H1 (cell line): ENCODE measurements around the gene NSUN2. TPM values are rescaled to one million over a fixed set of nuclear protein-coding genes. Genes with fewer than 3 reads are reported as not detected.
A peak's percentile ranks its signal among the peaks of the same experiment; 100 is the strongest.

Experiments used
- CTCF ChIA-PET: fragments of 300-600 bp; sonication (Branson Sonifier 250); formaldehyde crosslinking; loops from one replicate; lab custom pipeline; 2021; ENCODE audit not compliant: partially characterized antibody; lab: Charles Lee
- POLR2A ChIA-PET: fragments of 300-600 bp; sonication (Branson Sonifier 250); formaldehyde crosslinking; loops from one replicate; lab custom pipeline; 2021; ENCODE audit warnings: inconsistent platforms; ENCODE audit not compliant: partially characterized antibody; lab: Charles Lee
- DNase-seq, 2 experiments: peaks; one replicate each; pipeline versions ENCODE4 v3.0.0 to v3.0.0-alpha.2; 2010 to 2022; ENCODE audit warnings: low spot score in 2 of 2, low read depth in 1 of 2, mixed read lengths in 1 of 2
- FAIRE-seq: peaks from 2 replicates; lab custom pipeline; 2011; peaks lifted over from hg19 to GRCh38; lab: Jason Lieb, UNC
- H2AFZ ChIP-seq: 2 replicates; pipeline ENCODE4 v1.8.1; 2012; ENCODE audit warnings: low read length, inconsistent platforms
- H2AK5ac ChIP-seq: 2 replicates; pipeline ENCODE4 v1.6.1; 2013; ENCODE audit warnings: low read depth, low read length
- H2BK120ac ChIP-seq: replicated peaks from 2 replicates; pipeline ENCODE3; 2013; ENCODE audit warnings: low read depth, low read length, inconsistent platforms
- H2BK12ac ChIP-seq: 2 replicates; pipeline ENCODE4 v1.6.1; 2013; ENCODE audit warnings: low read depth, low read length
- H2BK15ac ChIP-seq: 2 replicates; pipeline ENCODE4 v1.6.1; 2013; ENCODE audit warnings: low read length
- H2BK20ac ChIP-seq: 2 replicates; pipeline ENCODE4 v1.6.1; 2013; ENCODE audit warnings: low read length
- H2BK5ac ChIP-seq: 2 replicates; pipeline ENCODE4 v1.6.1; 2013; ENCODE audit warnings: low read depth, low read length
- H3K14ac ChIP-seq: 2 replicates; pipeline ENCODE4 v1.6.1; 2013; ENCODE audit warnings: inconsistent platforms; ENCODE audit not compliant: insufficient read length
- H3K18ac ChIP-seq: 2 replicates; pipeline ENCODE4 v1.6.1; 2013; ENCODE audit warnings: low read length; ENCODE audit errors: extremely low read depth
- H3K23ac ChIP-seq: 2 replicates; pipeline ENCODE4 v1.6.1; 2013; ENCODE audit warnings: inconsistent platforms; ENCODE audit not compliant: insufficient read length
- H3K23me2 ChIP-seq: 2 replicates; pipeline ENCODE4 v1.6.1; 2013; ENCODE audit warnings: low read depth, low read length
- H3K27ac ChIP-seq: 2 replicates; pipeline ENCODE4 v1.6.1; 2011; ENCODE audit warnings: low read depth, low read length, inconsistent platforms
- H3K27me3 ChIP-seq, 4 experiments: replicated peaks in 1 of 4; 1 replicate in 1 of 4; 2 replicates in 3 of 4; pipeline versions ENCODE4 v1.6.1 to v1.8.1; 2011 to 2013; ENCODE audit warnings: low read length in 3 of 4, mild to moderate bottlenecking in 3 of 4, inconsistent platforms in 2 of 4, mixed read lengths in 2 of 4, moderate library complexity in 1 of 4; ENCODE audit not compliant: control insufficient read depth in 3 of 4, insufficient read depth in 3 of 4; ENCODE audit errors: extremely low read depth in 1 of 4
- H3K36me3 ChIP-seq, 4 experiments: 2 replicates each; pipeline versions ENCODE4 v1.6.1 to v1.8.1; 2011 to 2013; ENCODE audit warnings: mild to moderate bottlenecking in 4 of 4, low read length in 3 of 4, moderate library complexity in 2 of 4, control low read depth in 1 of 4, inconsistent platforms in 1 of 4; ENCODE audit not compliant: insufficient read depth in 4 of 4, control insufficient read depth in 2 of 4
- H3K4ac ChIP-seq: replicated peaks from 2 replicates; pipeline ENCODE3; 2013; ENCODE audit warnings: low read length, low read depth, mixed read lengths, inconsistent platforms; ENCODE audit not compliant: insufficient read length
- H3K4me1 ChIP-seq, 4 experiments: replicated peaks in 1 of 4; 1 replicate in 1 of 4; 2 replicates in 3 of 4; pipeline versions ENCODE4 v1.6.1 to v1.8.1; 2011 to 2013; ENCODE audit warnings: low read length in 3 of 4, inconsistent platforms in 2 of 4, mixed read lengths in 1 of 4; ENCODE audit not compliant: insufficient read depth in 4 of 4, control insufficient read depth in 3 of 4
- H3K4me2 ChIP-seq, 2 experiments: 2 replicates each; pipeline versions ENCODE4 v1.6.1 to v1.8.1; 2011 to 2013; ENCODE audit warnings: low read depth in 2 of 2, low read length in 2 of 2, control low read depth in 1 of 2, inconsistent platforms in 1 of 2, mild to moderate bottlenecking in 1 of 2; ENCODE audit not compliant: insufficient read depth in 1 of 2
- H3K4me3 ChIP-seq, 4 experiments: fragments of 200-600, 300-600 bp in 1 of 4; sonication (generic), shearing (Covaris generic), sonication (Bioruptor Twin) in 1 of 4; 2 replicates each; pipeline versions ENCODE4 v1.5.1 to v1.8.1; 2011 to 2016; ENCODE audit warnings: low read length in 4 of 4, low read depth in 3 of 4, control low read depth in 2 of 4, inconsistent platforms in 2 of 4, mild to moderate bottlenecking in 2 of 4, mixed read lengths in 1 of 4, moderate library complexity in 1 of 4; ENCODE audit not compliant: insufficient read depth in 2 of 4; ENCODE audit errors: extremely low read depth in 1 of 4
- H3K56ac ChIP-seq: replicated peaks from 2 replicates; pipeline ENCODE3; 2013; ENCODE audit warnings: low read depth, mild to moderate bottlenecking, mixed read lengths, low read length, inconsistent platforms; ENCODE audit not compliant: insufficient read length
- H3K79me1 ChIP-seq: 2 replicates; pipeline ENCODE4 v1.6.1; 2013; ENCODE audit warnings: low read depth, low read length, control low read depth
- H3K79me2 ChIP-seq, 2 experiments: 2 replicates each; pipeline versions ENCODE4 v1.6.1 to v1.8.1; 2012 to 2013; ENCODE audit warnings: low read length in 2 of 2, mild to moderate bottlenecking in 2 of 2, inconsistent platforms in 1 of 2; ENCODE audit not compliant: insufficient read depth in 2 of 2, control insufficient read depth in 1 of 2
- H3K9ac ChIP-seq, 4 experiments: replicated peaks in 1 of 4; 1 replicate in 1 of 4; 2 replicates in 3 of 4; pipeline versions ENCODE4 v1.6.1 to v1.8.1; 2011 to 2013; ENCODE audit warnings: low read depth in 3 of 4, low read length in 3 of 4, control low read depth in 2 of 4, mild to moderate bottlenecking in 2 of 4, moderate library complexity in 2 of 4, inconsistent platforms in 1 of 4; ENCODE audit errors: extremely low read depth in 1 of 4
- H3K9me3 ChIP-seq, 2 experiments: 2 replicates each; pipeline versions ENCODE4 v1.6.1 to v1.8.1; 2012 to 2013; ENCODE audit warnings: mild to moderate bottlenecking in 2 of 2, moderate library complexity in 2 of 2, control low read depth in 1 of 2, inconsistent platforms in 1 of 2, low read depth in 1 of 2, low read length in 1 of 2, mixed read lengths in 1 of 2; ENCODE audit not compliant: insufficient read depth in 2 of 2
- H4K20me1 ChIP-seq, 2 experiments: replicated peaks in 1 of 2; 2 replicates each; pipeline versions ENCODE3 to v1.8.1; 2011 to 2013; ENCODE audit warnings: inconsistent platforms in 2 of 2, low read length in 2 of 2, mild to moderate bottlenecking in 1 of 2; ENCODE audit not compliant: insufficient read depth in 2 of 2, control insufficient read depth in 1 of 2
- H4K5ac ChIP-seq: 2 replicates; pipeline ENCODE4 v1.6.1; 2013; ENCODE audit warnings: low read length, low read depth, mixed read lengths, inconsistent platforms; ENCODE audit not compliant: insufficient read length
- H4K8ac ChIP-seq: 2 replicates; pipeline ENCODE4 v1.8.0; 2013; ENCODE audit warnings: mild to moderate bottlenecking, moderate library complexity, low read length, inconsistent platforms; ENCODE audit not compliant: insufficient read depth; ENCODE audit errors: extremely low read depth
- H4K91ac ChIP-seq: replicated peaks from 2 replicates; pipeline ENCODE3; 2013; ENCODE audit warnings: low read length, mixed read lengths, inconsistent platforms; ENCODE audit not compliant: insufficient read length
- ASH2L ChIP-seq: fragments of 200-600, 300-600 bp; sonication (generic); IDR thresholded peaks from one replicate; pipeline ENCODE4 v1.7.1; 2017; ENCODE audit warnings: low read length
- CBX8 ChIP-seq: fragments of 300-800, 300-1000 bp; sonication (generic); IDR thresholded peaks from 2 replicates; pipeline ENCODE4 v1.7.1; 2016; ENCODE audit warnings: low read depth, low read length, borderline replicate concordance
- KDM4A ChIP-seq: IDR thresholded peaks from one replicate; pipeline ENCODE4 v1.7.1; 2012; ENCODE audit warnings: low read depth, mild to moderate bottlenecking, moderate library complexity, low read length, inconsistent platforms; ENCODE audit not compliant: severe bottlenecking
- POLR2A ChIP-seq, 2 experiments: IDR thresholded peaks; 1 replicate in 1 of 2; 2 replicates in 1 of 2; pipeline ENCODE4 v1.6.1; 2011; ENCODE audit warnings: low read depth in 2 of 2, low read length in 2 of 2, mild to moderate bottlenecking in 2 of 2; ENCODE audit errors: control extremely low read depth in 1 of 2
- TAF7 ChIP-seq: optimal IDR thresholded peaks from 2 replicates; pipeline ENCODE3; 2011; ENCODE audit warnings: low read depth, mild to moderate bottlenecking, inconsistent platforms, low read length, moderate library complexity, borderline replicate concordance
- TBP ChIP-seq: IDR thresholded peaks from 2 replicates; pipeline ENCODE4 v1.6.1; 2011; ENCODE audit warnings: low read depth, low read length, improper control_type of control experiment
- WGBS, 2 experiments: shearing (Covaris generic) in 1 of 2; methylation state at CpG; one replicate each; pipeline versions ENCODE4 v1.1.6 to v1.1.7; 2013 to 2015; ENCODE audit warnings: low lambda C conversion rate in 2 of 2, mixed read lengths in 2 of 2, inconsistent platforms in 1 of 2, low coverage in 1 of 2, missing lambda C conversion rate in 1 of 2; ENCODE audit not compliant: insufficient replicate concordance in 2 of 2, insufficient coverage in 1 of 2, insufficient read length in 1 of 2; ENCODE audit errors: extremely low coverage in 1 of 2, missing lambda C conversion rate in 1 of 2; 5-methylcytosine and 5-hydroxymethylcytosine counted together
- polyA plus RNA-seq, 7 experiments: library from polyadenylated mRNA; depleted of rRNA in 3 of 7; stranded (reverse) in 5 of 7; unstranded in 2 of 7; fragments of >200 nt in 5 of 7; fragments of 200-250 nt in 2 of 7; gene quantifications; 1 replicate in 5 of 7; 2 replicates in 1 of 7; 4 replicates in 1 of 7; pipeline versions ENCODE4 v1.2.1 to v1.2.3, GENCODE V29; 2011 to 2013; ENCODE audit warnings: missing spikeins in 2 of 7, mixed read lengths in 2 of 7
- total RNA-seq: library from RNA; stranded (reverse); fragmentation: NEBNext Ultra II Directional; extraction: Animal tissue kit (Norgen Biotek cat#: 25700); gene quantifications from 2 replicates; pipeline ENCODE4 v1.2.1, GENCODE V29; 2021
- TF ChIP-seq, protein P1 (sequence below), 3 experiments: IDR thresholded peaks; 1 replicate in 2 of 3; 2 replicates in 1 of 3; pipeline versions ENCODE4 v1.5.1 to v1.6.1; 2011; ENCODE audit warnings: low read length in 3 of 3, mild to moderate bottlenecking in 3 of 3, inconsistent platforms in 2 of 3, low read depth in 1 of 3, moderate library complexity in 1 of 3; ENCODE audit not compliant: insufficient read depth in 1 of 3; ENCODE audit errors: control extremely low read depth in 1 of 3
- TF ChIP-seq, protein P2 (sequence below): IDR thresholded peaks from 2 replicates; pipeline ENCODE4 v1.6.1; 2012; ENCODE audit warnings: inconsistent platforms
- TF ChIP-seq, protein P3 (sequence below): IDR thresholded peaks from 2 replicates; pipeline ENCODE4 v1.6.1; 2011; ENCODE audit warnings: low read depth, mild to moderate bottlenecking, low read length; ENCODE audit not compliant: insufficient read depth

Gene NSUN2
- total and polyA plus RNA-seq, 2 of the 8 experiments (the other 6 are each of a cell fraction or from before 2014, with no cell fraction given), result 47.3 to 94.7 TPM

DNA sequence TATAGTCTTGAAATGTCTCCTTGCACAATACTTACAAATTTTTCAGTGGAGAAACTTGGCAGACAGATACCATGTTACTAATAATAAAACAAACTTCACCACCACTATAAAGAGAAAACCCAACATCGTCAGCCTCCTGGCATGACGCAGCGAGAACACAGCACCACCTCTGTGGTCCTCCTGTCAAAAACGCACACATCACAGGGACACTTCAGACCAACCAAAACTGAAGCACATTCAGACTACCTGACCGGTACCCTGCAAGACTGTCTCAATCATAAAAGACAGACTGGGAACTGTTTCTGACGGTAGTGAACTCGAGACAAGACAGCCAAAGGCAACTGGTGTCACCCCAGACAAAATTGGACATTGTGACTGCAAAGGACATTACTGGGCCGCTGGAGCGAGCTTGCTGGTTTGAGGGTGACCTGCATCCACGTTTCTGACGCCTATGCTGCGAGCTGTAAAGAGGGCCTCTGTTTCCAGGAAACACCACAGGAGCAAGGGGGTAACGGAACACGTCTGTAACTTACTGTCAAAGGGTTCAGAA is 34.4 kb downstream of the NSUN2 start:
- Histone ChIP-seq H3K4ac (no peak overlapping the region), H3K27ac (no peak overlapping the region), H3K4me3 (no peak overlapping the region), H3K27me3 (no peaks in the 10 kb centered on the region), H3K36me3 (peaks cover 27 to 61% (median 45%) of the 10 kb centered on the region in 4 experiments), H3K9me3 (no peaks in the 10 kb centered on the region), H3K18ac (no peak overlapping the region), H3K23me2 (no peaks in the 10 kb centered on the region), H3K14ac (no peak overlapping the region), H2BK12ac (no peak overlapping the region), H3K4me2 (no peak overlapping the region), H3K56ac (no peak overlapping the region), H4K20me1 (peaks cover 6 to 7% of the 10 kb centered on the region in 2 experiments), H4K8ac (no peak overlapping the region), H3K79me1 (no peaks in the 10 kb centered on the region), H3K79me2 (no peaks in the 10 kb centered on the region), H2BK120ac (no peak overlapping the region), H2BK20ac (no peak overlapping the region), H4K5ac (no peak overlapping the region), H2AK5ac (no peak overlapping the region), H2AFZ (no peak overlapping the region), H3K23ac (no peak overlapping the region), H3K4me1 (no peaks in the 10 kb centered on the region), H3K9ac (no peak overlapping the region), H4K91ac (no peak overlapping the region), H2BK5ac (no peak overlapping the region), H2BK15ac (no peak overlapping the region)
- CTCF ChIA-PET, result interaction anchor here (0.7 kb wide), 1 partner anchor 141 kb away, joined by 3 read pairs; no protein-coding TSS in a partner anchor
- POLR2A ChIA-PET, result interaction anchor here (0.7 to 2.3 kb wide), 5 partner anchors 10 to 30 kb away, joined by 3 to 7 read pairs (median 3); no protein-coding TSS in a partner anchor
- no peak for DNase-seq
- 87% methylated on average over 14 of the region's 14 CpGs; no CpG with 5 or more reads in 1 of the 2 experiments for WGBS, 2 experiments
- FAIRE-seq, result no peak
- TF ChIP-seq, protein P1, sequence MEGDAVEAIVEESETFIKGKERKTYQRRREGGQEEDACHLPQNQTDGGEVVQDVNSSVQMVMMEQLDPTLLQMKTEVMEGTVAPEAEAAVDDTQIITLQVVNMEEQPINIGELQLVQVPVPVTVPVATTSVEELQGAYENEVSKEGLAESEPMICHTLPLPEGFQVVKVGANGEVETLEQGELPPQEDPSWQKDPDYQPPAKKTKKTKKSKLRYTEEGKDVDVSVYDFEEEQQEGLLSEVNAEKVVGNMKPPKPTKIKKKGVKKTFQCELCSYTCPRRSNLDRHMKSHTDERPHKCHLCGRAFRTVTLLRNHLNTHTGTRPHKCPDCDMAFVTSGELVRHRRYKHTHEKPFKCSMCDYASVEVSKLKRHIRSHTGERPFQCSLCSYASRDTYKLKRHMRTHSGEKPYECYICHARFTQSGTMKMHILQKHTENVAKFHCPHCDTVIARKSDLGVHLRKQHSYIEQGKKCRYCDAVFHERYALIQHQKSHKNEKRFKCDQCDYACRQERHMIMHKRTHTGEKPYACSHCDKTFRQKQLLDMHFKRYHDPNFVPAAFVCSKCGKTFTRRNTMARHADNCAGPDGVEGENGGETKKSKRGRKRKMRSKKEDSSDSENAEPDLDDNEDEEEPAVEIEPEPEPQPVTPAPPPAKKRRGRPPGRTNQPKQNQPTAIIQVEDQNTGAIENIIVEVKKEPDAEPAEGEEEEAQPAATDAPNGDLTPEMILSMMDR (IDR thresholded peaks at IDR 0.05; ENCODE audit: control extremely low read depth in 1 of 3, insufficient read depth in 1 of 3, low read depth in 1 of 3, low read length in 3 of 3), result no peak
- TF ChIP-seq ASH2L, result no peak
- TF ChIP-seq TBP, result no peak
- TF ChIP-seq CBX8, result no peak
- TF ChIP-seq, protein P2, sequence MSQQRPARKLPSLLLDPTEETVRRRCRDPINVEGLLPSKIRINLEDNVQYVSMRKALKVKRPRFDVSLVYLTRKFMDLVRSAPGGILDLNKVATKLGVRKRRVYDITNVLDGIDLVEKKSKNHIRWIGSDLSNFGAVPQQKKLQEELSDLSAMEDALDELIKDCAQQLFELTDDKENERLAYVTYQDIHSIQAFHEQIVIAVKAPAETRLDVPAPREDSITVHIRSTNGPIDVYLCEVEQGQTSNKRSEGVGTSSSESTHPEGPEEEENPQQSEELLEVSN, result no peak
- TF ChIP-seq POLR2A (IDR thresholded peaks at IDR 0.05; ENCODE audit: control extremely low read depth in 1 of 2, low read depth in 2 of 2, low read length in 2 of 2), result peak in 1 of 2 experiments; percentile 39; a peak in 1 of 3 replicates
- TF ChIP-seq, protein P3, sequence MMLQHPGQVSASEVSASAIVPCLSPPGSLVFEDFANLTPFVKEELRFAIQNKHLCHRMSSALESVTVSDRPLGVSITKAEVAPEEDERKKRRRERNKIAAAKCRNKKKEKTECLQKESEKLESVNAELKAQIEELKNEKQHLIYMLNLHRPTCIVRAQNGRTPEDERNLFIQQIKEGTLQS, result no peak
- TF ChIP-seq TAF7, result no peak
- TF ChIP-seq KDM4A, result no peak
